Measurements from ENCODE around the gene FGFRL1.

Gene FGFRL1, protein sequence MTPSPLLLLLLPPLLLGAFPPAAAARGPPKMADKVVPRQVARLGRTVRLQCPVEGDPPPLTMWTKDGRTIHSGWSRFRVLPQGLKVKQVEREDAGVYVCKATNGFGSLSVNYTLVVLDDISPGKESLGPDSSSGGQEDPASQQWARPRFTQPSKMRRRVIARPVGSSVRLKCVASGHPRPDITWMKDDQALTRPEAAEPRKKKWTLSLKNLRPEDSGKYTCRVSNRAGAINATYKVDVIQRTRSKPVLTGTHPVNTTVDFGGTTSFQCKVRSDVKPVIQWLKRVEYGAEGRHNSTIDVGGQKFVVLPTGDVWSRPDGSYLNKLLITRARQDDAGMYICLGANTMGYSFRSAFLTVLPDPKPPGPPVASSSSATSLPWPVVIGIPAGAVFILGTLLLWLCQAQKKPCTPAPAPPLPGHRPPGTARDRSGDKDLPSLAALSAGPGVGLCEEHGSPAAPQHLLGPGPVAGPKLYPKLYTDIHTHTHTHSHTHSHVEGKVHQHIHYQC

GRCh38 chr4:1011022-1011665 is at the start of gene FGFRL1:
TSS of gene FGFRL1 (plus strand) at chr4:1011626. CDS start at chr4:1012486, 860 bp downstream.
- peak; percentile 78 for DNase-seq

GRCh38 chr4:962231-963208 is 48.9 kb upstream of the FGFRL1 start:
- DNase-seq: no peak

- DNase-seq: no peak
Measured at GRCh38 chr4:963276-964225, 47.9 kb upstream of the FGFRL1 start.

DNA sequence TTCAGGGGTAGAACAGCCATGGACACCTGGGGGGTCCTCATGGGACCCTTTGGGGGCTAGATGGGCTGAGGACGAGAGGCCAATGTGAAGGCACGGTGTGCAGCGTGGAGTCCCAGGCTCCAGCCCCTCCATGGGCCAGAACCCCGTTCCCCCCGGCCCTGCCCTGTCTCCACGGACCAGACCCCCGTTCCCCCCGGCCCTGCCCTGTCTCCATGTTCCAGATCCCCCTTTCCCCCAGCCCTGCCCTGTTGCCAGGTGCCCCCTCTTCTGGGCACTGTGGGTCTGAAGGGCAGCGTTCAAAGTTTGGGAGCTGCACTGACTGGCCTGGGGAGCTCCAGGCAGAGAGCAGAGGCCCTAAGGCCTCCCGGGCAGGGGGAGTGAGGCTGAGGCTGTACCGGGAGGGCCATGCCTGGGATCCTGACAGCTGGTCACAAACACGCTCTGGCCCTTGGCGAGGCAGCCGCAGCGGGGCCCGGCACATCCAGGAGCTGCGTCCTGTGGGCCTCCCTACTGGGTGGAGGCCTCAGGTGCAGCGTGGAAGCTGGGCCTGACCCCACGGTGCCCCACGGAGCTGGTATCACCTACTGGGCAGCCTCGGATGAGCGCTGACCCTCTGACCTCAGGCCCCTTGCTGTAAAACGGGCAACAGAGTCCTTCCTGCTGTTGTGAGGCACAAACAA is 46.9 kb upstream of the FGFRL1 start:
- no peak for DNase-seq

GRCh38 chr4:965048-965765 is 46.2 kb upstream of the FGFRL1 start:
- no peak for DNase-seq

GRCh38 chr4:965766-966134 is 45.7 kb upstream of the FGFRL1 start:
- no peak for DNase-seq

DNA sequence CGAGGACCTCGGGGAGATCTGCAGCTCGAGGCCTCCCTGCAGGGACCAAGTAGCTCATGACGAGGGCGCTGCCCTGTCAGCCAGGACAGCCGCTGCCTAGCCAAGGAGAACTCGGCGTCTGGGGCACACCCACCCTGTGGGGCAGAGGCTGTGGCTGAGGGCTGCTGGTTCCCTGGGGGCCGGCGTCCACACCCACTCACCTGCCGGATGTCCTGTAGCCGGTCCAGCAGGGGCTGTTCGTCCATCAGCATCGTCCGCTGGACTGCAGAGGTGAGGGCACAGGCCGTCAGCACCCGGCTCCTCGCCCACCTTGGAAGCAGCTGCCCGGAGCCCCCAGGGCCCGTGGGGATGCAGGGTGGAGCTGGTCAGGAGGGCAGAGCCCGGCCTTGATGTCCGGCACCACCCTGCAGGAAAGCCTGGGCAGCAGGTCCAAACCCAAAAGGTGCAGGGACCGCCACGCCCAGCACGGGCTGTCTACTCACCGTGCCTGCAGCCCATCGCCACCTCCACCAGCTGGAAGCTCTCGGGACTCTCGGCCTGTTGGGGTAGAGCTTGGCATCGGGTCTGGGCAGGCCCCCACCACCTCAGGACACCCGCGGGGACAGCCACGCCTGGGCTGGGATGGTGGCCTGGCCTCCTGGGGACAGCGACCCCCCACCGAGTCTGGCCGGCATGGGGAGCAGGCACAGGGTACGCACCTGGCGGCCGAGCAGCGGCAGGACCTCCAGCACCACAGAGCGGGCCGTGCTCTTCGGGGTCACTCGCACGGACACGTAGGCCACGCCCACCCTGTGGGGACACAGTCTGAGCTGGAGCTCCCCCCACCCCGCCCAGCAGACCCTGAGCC is 44.9 kb upstream of the FGFRL1 start:
- DNase-seq: no peak

DNA sequence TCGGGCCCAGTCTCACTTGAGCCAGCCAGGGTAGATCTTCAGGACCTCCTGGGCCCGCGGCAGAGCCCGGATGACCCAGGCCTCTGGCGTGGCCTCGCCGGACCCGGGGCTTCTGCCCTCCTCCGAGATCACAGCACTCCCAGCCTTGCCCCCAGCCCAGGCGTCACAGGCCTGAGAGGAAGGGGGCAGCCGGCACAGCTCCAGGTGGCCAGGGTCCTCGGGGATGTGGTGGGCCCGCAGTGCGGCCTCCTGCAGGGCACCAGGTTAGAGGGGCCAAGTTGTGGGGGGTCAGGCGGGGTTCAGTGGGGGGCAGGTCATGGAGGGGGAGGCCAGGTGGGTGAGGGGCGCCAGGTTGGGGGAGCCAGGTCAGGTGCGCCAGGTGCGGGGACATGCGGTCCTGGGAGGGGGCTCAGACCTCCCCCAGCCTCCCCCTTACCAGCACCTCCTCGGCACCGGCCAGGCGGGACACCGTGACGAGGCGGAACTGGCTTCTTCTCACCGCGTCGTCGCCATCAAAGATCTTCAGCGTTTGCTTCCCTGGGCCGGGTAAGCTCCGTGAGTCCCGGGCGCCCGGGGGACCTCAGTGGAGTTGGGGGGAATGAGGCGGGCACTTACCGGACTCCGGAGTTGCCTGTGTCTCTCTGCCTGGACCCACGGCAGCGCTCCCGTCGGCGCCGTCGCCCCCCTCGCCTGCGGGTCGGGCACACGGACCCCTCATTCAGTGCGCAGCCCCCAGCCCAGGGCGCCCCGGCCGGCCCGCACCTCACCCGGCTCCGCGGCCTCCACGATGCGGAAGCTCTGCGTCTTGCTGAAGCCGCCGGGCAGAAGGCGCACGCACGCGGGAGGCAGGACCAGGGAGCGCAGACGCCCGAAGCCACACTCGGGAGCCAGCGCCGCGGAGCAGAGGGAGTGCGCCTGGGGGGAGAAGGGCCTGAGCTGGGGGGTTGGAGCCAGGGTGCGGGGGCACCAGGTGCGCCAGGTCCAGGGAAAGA is 44.0 kb upstream of the FGFRL1 start:
- DNase-seq: no peak

- DNase-seq: no peak
Measured at GRCh38 chr4:968221-968620, 43.2 kb upstream of the FGFRL1 start.

- DNase-seq: no peak
Measured at GRCh38 chr4:968621-969394, 42.6 kb upstream of the FGFRL1 start.

GRCh38 chr4:970046-970745 is 41.2 kb upstream of the FGFRL1 start:
- no peak for DNase-seq

GRCh38 chr4:970854-971520 is 40.4 kb upstream of the FGFRL1 start:
- DNase-seq: no peak

DNA sequence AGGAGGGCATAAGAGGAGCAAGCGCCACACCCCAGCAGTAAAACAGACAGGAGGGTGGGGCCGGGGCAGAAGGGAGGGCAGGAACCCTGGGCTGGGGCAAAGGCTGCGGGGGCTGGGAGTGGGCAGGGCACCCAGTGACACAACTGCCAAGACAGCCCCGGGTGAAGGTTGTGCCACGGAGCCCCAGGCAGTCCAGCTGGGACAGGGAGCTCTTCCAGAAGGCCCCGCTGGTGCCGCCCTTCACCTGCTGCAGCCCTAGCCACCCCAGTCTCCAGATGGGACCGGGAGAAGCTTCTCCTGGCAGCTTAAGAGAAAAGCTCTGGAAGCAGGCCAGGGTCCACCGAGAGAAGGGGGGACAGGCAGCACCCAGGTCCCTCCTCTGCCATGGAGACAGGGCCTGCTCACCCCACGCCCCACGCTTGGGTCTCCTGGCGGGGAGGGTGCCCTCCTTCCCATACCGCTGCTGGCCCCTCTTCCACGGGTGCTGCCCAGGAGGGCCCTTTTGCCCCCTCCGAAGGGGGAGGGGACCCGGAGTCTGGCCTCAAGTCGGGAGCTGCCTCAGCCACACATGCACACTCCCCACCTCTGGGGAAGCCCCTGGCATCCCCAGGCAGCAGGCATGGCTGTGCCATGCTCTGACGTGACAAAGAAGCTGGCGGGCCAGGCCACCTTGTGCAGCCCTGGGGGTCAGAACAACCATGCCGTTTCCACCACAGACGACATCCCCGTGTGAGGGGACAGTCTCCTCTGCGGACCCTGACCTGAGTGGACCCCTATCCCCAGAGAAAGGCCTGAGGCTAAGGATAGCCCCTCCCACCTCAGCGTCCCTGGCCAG is 39.5 kb upstream of the FGFRL1 start:
- DNase-seq: no peak

DNA sequence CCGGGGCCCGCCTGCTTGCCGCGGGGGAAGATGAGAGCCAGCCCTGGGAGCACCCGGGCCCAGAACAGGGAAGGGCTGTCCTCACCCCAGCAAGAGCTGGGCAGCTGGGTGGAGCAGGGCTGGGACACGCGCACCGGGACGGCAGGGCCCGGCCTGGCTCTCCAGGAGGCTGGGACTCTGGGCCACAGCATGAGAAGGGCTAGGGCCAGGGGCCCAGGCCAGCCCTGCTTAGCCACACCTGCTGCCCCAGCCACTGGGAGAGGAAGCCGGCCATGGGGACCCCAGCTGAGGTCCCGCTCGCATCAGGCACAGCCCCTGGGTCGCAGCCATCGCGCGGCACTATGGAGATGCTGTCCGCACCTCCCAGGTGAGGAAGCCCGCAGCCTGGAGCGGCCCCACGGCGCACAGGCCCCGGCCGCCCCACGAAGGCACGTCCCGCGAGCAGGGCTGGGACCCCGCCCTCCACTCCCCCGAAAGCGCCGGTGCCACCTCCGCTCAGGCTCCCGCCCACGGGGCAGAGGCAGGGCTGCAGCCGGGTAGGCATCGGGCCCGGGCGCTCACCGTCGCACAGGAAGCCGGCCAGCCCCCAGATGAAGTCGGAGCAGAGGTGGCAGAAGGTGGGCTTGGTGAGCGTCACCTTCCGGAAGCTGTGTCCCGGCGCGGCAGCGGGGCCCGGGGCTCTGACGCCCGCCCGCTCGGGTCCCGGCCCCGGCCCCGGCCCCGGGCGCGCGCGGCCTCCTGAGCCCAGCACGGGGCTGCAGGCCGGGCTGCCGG is 38.6 kb upstream of the FGFRL1 start:
- no peak for DNase-seq

All from amniotic stem cell (primary cell).